Stomach (tissue), 9 donors: ENCODE data around the gene CRIM1. TPM values are rescaled to one million over a fixed set of nuclear protein-coding genes. Genes with fewer than 3 reads are reported as not detected.

ENCODE experiments used
- DNase-seq, 2 donors: peaks; one replicate each; pipeline versions ENCODE4 v3.0.0 to v3.0.0-alpha.2; 2013 to 2019
- H3K27ac ChIP-seq, 5 donors: fragments of 200-600 bp in 4 of 5; sonication (generic) in 4 of 5; one replicate each; pipeline ENCODE4 v1.5.1; 2013 to 2019; ENCODE audit warnings: mild to moderate bottlenecking in 1 of 5, moderate library complexity in 1 of 5
- H3K27me3 ChIP-seq, 3 donors: fragments of 200-600 bp; sonication (generic); one replicate each; pipeline ENCODE4 v1.5.1; 2017 to 2019; ENCODE audit warnings: mixed run types in 1 of 3
- H3K36me3 ChIP-seq, 4 donors: fragments of 200-600 bp; sonication (generic); 1 replicate in 3 of 4; 2 replicates in 1 of 4; pipeline ENCODE4 v1.5.1; 2016 to 2019
- H3K4me1 ChIP-seq, 4 donors: fragments of 200-600 bp; sonication (generic); one replicate each; pipeline ENCODE4 v1.5.1; 2016 to 2019
- H3K4me3 ChIP-seq, 4 donors: fragments of 200-600 bp; sonication (generic) in 3 of 4; one replicate each; pipeline ENCODE4 v1.5.1; 2016 to 2019; ENCODE audit warnings: mild to moderate bottlenecking in 1 of 4
- H3K9me3 ChIP-seq, 4 donors: fragments of 200-600 bp; sonication (generic); one replicate each; pipeline ENCODE4 v1.5.1; 2016 to 2019
- CTCF ChIP-seq, 7 experiments: fragments of 450-650 bp in 4 of 7; fragments of 200-600 bp in 3 of 7; sonication (generic) in 3 of 7; IDR thresholded peaks; one replicate each; pipeline ENCODE4 v1.5.1; 2016 to 2019; ENCODE audit warnings: antibody characterized with exemption in 7 of 7, control low read depth in 2 of 7, mild to moderate bottlenecking in 1 of 7
- EP300 ChIP-seq: sonication (generic); formaldehyde crosslinking; IDR thresholded peaks from one replicate; pipeline ENCODE4 v1.6.1; 2017; ENCODE audit warnings: antibody characterized with exemption
- POLR2A ChIP-seq, 4 donors: fragments of 450-650 bp; IDR thresholded peaks; one replicate each; pipeline ENCODE4 v1.6.1; 2016; ENCODE audit warnings: antibody characterized with exemption in 4 of 4, control low read depth in 2 of 4, mild to moderate bottlenecking in 1 of 4, moderate library complexity in 1 of 4
- POLR2AphosphoS5 ChIP-seq, 3 donors: sonication (generic); formaldehyde crosslinking; IDR thresholded peaks; one replicate each; pipeline ENCODE4 v1.6.1; 2016; ENCODE audit warnings: antibody characterized with exemption in 3 of 3
- WGBS, 5 donors: extraction: QIAGEN DNeasy Blood & Tissue Kit in 3 of 5; methylation state at CpG; one replicate each; pipeline versions ENCODE4 v1.1.5 to v1.1.7; 2013 to 2018; 5-methylcytosine and 5-hydroxymethylcytosine counted together
- intact Hi-C: fragments of 100-400 bp; cut with DNase I; formaldehyde crosslinking; loops from one replicate; pipeline ENCODE4 v1.15.1; 2023; ENCODE audit warnings: low total_unique reads
- polyA plus RNA-seq, 3 donors: library from polyadenylated mRNA; stranded (reverse); fragments of 200-250 nt; gene quantifications; one replicate each; pipeline ENCODE4 v1.2.3, GENCODE V29; 2013
- total RNA-seq, 5 donors: library from RNA; depleted of rRNA; stranded (reverse); fragments of >200 nt; gene quantifications; one replicate each; pipeline versions ENCODE4 v1.1.0 to v1.2.3, GENCODE V29; 2014 to 2016
- donor health status: healthy with polysubstance abuse.
- donor health status: Bipolar disorder and iron deficiency.
- donor health status: healthy.

CRIM1 gene
- total and polyA plus RNA-seq, 8 donors: 3.1 to 158 (median 50.7) TPM

DNA sequence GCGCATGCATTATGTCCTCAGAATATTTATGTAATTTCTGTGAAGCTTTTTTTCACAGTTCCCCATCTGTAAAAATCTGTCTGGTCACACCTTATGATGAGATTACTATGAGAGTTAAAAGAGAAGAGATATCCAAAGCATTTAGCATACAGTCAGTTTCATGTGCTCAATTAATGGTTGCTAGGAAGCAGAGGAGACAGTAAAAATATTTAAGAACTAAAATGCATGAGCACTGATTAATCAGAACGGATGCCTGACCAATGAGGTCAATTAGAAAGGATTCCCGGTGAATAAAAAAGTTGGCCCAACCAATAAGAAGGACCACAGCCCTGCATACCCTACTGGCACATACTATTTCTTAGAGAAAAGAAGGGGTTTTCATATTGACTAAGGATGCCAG lies 12.0 kb upstream of the CRIM1 start:
- 79 to 91% (median 87%) methylated on average over 3 of the region's 3 CpGs for WGBS, 5 donors

GRCh38 chr2:36348721-36349120 lies 6.9 kb upstream of the CRIM1 start:
- 56 to 75% (median 63%) methylated on average over 2 of the region's 2 CpGs for WGBS, 5 donors
- no peak for TF ChIP-seq POLR2AphosphoS5 (IDR thresholded peaks at IDR 0.05)
- no peak for TF ChIP-seq POLR2A (IDR thresholded peaks at IDR 0.05)
- no peak for TF ChIP-seq EP300
- TF ChIP-seq CTCF (IDR thresholded peaks at IDR 0.05): no peak
- Histone ChIP-seq H3K4me3 (no peak overlapping the region), H3K36me3 (no peaks in the 10 kb centered on the region), H3K9me3 (no peaks in the 10 kb centered on the region), H3K4me1 (peaks cover 0 to 19% (median 3%) of the 10 kb centered on the region in 4 donors), H3K27me3 (no peaks in the 10 kb centered on the region), H3K27ac (no peak overlapping the region)
- no peak for DNase-seq
- intact Hi-C loops: loop anchor here (5.0 kb wide), 1 partner anchor 319 kb away; no protein-coding TSS in a partner anchor

More for the DNA sequence above, 12.0 kb upstream of the CRIM1 start:
- H3K4me1 ChIP-seq: no peaks in the 10 kb centered on the region
- H3K36me3 ChIP-seq: no peaks in the 10 kb centered on the region
- no peaks in the 10 kb centered on the region for H3K9me3 ChIP-seq
- intact Hi-C loops: no loop called here
- DNase-seq: no peak
- no peak overlapping the region for H3K27ac ChIP-seq
- H3K4me3 ChIP-seq: no peak overlapping the region
- TF ChIP-seq CTCF (IDR thresholded peaks at IDR 0.05): no peak
- no peak for TF ChIP-seq POLR2A (IDR thresholded peaks at IDR 0.05)
- no peak for TF ChIP-seq EP300
- TF ChIP-seq POLR2AphosphoS5 (IDR thresholded peaks at IDR 0.05): no peak
- H3K27me3 ChIP-seq: no peaks in the 10 kb centered on the region

- intact Hi-C loops: loop anchor here (5.0 to 10.0 kb wide), 2 partner anchors 156 to 434 kb away; no protein-coding TSS in a partner anchor
- Histone ChIP-seq H3K27me3 (peaks cover 0 to 11% (median 0%) of the 10 kb centered on the region in 3 donors), H3K4me3 (no peak overlapping the region), H3K36me3 (no peaks in the 10 kb centered on the region), H3K9me3 (no peaks in the 10 kb centered on the region), H3K4me1 (peaks cover under 1 to 34% (median 15%) of the 10 kb centered on the region in 4 donors), H3K27ac (no peak overlapping the region)
- 87 to 94% (median 92%) methylated on average over 2 of the region's 2 CpGs for WGBS, 5 donors
- TF ChIP-seq EP300: no peak
- TF ChIP-seq POLR2AphosphoS5 (IDR thresholded peaks at IDR 0.05): no peak
- TF ChIP-seq POLR2A (IDR thresholded peaks at IDR 0.05): no peak
- no peak for TF ChIP-seq CTCF (IDR thresholded peaks at IDR 0.05)
- DNase-seq: no peak
These were observed 4.3 kb upstream of the CRIM1 start for GRCh38 chr2:36351291-36351690.

- intact Hi-C loops: loop anchor here (5.0 to 10.0 kb wide), 2 partner anchors 155 to 433 kb away; no protein-coding TSS in a partner anchor
- DNase-seq: peak in 1 of 2 donors; percentile 80
- no peaks in the 10 kb centered on the region for H3K9me3 ChIP-seq
- peaks cover 5 to 39% (median 21%) of the 10 kb centered on the region in 4 donors for H3K4me1 ChIP-seq
- WGBS, 5 donors: 22 to 26% (median 23%) methylated on average over 10 of the region's 10 CpGs
- TF ChIP-seq CTCF (IDR thresholded peaks at IDR 0.05) (peak in 5 of 7 experiments; percentile 51 to 68 (median 52)), POLR2A (IDR thresholded peaks at IDR 0.05) (no peak), POLR2AphosphoS5 (IDR thresholded peaks at IDR 0.05) (no peak)
- no peak overlapping the region for H3K4me3 ChIP-seq
- H3K27ac ChIP-seq: no peak overlapping the region
- H3K36me3 ChIP-seq: no peaks in the 10 kb centered on the region
- peaks cover 0 to 16% (median 0%) of the 10 kb centered on the region in 3 donors for H3K27me3 ChIP-seq
These were observed 3.7 kb upstream of the CRIM1 start for GRCh38 chr2:36351736-36352349.
